HAP-1 (cell line): Measurements from ENCODE around the gene RUNX1.

ENCODE experiments used
- DNase-seq, 2 experiments: peaks; one replicate each; pipeline ENCODE4 v3.0.0-alpha.2; 2016 to 2020; ENCODE audit warnings: low spot score in 2 of 2
- H3K27me3 ChIP-seq: fragments of 250-450 bp; sonication (Bioruptor Pico); 2 replicates; pipeline ENCODE4 v1.5.1; 2020; ENCODE audit warnings: low read depth, mild to moderate bottlenecking, moderate library complexity
- H3K36me3 ChIP-seq: fragments of 250-450 bp; sonication (Bioruptor Pico); replicated peaks from 2 replicates; pipeline ENCODE4 v1.5.1; 2020; ENCODE audit warnings: mild to moderate bottlenecking
- H3K4me1 ChIP-seq: fragments of 250-450 bp; sonication (Bioruptor Pico); 2 replicates; pipeline ENCODE4 v1.5.1; 2020; ENCODE audit warnings: mild to moderate bottlenecking
- H3K4me3 ChIP-seq: fragments of 250-450 bp; sonication (Bioruptor Pico); 2 replicates; pipeline ENCODE4 v1.5.1; 2020; ENCODE audit warnings: mild to moderate bottlenecking, moderate library complexity
- H3K9me3 ChIP-seq: fragments of 250-450 bp; sonication (Bioruptor Pico); 2 replicates; pipeline ENCODE4 v1.5.1; 2020; ENCODE audit warnings: mild to moderate bottlenecking, moderate library complexity
- in situ Hi-C: fragments of 300-500 bp; cut with MboI; formaldehyde crosslinking; loops from 3 replicates; pipeline ENCODE4 v1.14.3; 2020; ENCODE audit warnings: low sequenced_read_pairs, inconsistent platforms, mixed read lengths

The RUNX1 gene

GRCh38 chr21:35048706-35049617, at the start of gene RUNX1:
RUNX1 (minus strand) TSS chr21:35049302.
- in situ Hi-C loops = no loop called here
- H3K9me3 ChIP-seq = no peaks in the 10 kb centered on the region
- no peaks in the 10 kb centered on the region for H3K4me1 ChIP-seq

DNA sequence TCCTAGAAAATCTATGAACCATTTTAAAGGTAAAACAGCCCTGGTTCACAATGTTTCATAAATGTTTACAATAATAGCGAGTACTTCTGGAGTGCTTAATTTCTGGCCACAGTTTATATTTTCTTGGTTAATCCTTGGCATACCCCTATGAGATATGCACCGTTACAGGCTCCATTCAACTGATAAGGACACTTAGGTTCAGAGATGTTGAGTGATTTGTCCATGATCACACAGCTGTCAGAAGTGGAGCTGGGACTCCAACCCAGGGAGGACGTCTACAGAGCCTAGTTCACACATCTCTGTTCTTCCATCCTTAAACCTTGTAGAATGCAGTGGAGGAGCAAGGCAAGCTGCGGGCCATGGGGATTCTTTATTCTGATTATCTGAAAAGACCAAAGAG, 48.4 kb upstream of the RUNX1 start:
- Histone ChIP-seq H3K4me3 (no peak overlapping the region), H3K36me3 (no peaks in the 10 kb centered on the region), H3K4me1 (no peaks in the 10 kb centered on the region), H3K9me3 (no peaks in the 10 kb centered on the region; the same call in 1 of the 2 replicates), H3K27me3 (no peaks in the 10 kb centered on the region)
- DNase-seq = no peak
- in situ Hi-C loops = no loop called here

More at GRCh38 chr21:35048706-35049617, at the start of gene RUNX1:
- DNase-seq = no peak
- Histone ChIP-seq H3K4me3 (no peak within 1 kb of the TSS), H3K27me3 (peaks cover 18% of the 10 kb centered on the region), H3K36me3 (no peaks in the 10 kb centered on the region)

GRCh38 chr21:35096959-35097358, 47.9 kb upstream of the RUNX1 start:
- in situ Hi-C loops = no loop called here
- Histone ChIP-seq H3K4me1 (no peaks in the 10 kb centered on the region), H3K9me3 (no peaks in the 10 kb centered on the region; the same call in 1 of the 2 replicates), H3K4me3 (no peak overlapping the region), H3K27me3 (no peaks in the 10 kb centered on the region), H3K36me3 (no peaks in the 10 kb centered on the region)
- DNase-seq = no peak

DNA sequence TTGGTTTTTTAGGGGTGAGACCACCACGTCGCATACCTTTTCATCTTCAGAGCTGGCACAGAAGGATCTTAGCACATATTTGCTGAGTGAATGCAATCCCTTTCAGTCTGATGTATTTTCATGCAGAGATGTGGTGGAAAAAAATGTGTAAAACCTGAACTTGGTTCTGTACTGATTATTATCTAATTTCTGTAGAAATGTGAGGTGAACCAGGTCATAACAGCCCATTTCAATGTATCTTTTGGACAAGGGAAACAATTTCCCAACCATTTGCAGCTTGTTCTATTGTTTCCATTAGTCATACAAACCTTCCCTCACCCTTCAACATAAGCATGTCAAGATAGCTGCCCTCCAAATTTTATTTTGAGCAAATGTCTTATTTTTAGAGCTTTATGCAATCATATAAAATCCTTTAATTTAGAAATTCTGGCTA, 46.8 kb upstream of the RUNX1 start:
- Histone ChIP-seq H3K36me3 (no peaks in the 10 kb centered on the region), H3K4me1 (no peaks in the 10 kb centered on the region), H3K27me3 (no peaks in the 10 kb centered on the region), H3K9me3 (no peaks in the 10 kb centered on the region; the same call in 1 of the 2 replicates), H3K4me3 (no peak overlapping the region)
- in situ Hi-C loops = no loop called here
- DNase-seq = no peak

DNA sequence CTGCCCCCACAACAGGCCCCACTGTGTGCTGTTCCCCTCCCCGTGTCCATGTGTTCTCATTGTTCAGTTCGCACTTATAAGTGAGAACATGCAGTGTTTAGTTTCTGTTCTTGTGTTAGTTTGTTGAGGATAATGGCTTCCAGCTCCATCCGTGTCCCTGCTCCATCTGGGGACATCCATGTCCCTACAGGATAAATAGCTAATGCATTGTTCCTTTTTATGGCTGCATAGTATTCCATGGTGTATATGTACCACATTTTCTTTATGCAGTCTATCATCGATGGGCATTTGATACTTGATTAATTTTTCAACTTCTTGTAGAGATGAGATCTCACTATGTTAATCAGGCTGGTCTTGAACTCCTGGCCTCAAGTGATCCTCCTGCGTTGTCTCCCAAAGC, 44.4 kb upstream of the RUNX1 start:
- H3K36me3 ChIP-seq = no peaks in the 10 kb centered on the region
- no peaks in the 10 kb centered on the region for H3K27me3 ChIP-seq
- H3K9me3 ChIP-seq = no peaks in the 10 kb centered on the region
- H3K4me1 ChIP-seq = no peaks in the 10 kb centered on the region
- in situ Hi-C loops = no loop called here
- no peak for DNase-seq
- H3K4me3 ChIP-seq = no peak overlapping the region

DNA sequence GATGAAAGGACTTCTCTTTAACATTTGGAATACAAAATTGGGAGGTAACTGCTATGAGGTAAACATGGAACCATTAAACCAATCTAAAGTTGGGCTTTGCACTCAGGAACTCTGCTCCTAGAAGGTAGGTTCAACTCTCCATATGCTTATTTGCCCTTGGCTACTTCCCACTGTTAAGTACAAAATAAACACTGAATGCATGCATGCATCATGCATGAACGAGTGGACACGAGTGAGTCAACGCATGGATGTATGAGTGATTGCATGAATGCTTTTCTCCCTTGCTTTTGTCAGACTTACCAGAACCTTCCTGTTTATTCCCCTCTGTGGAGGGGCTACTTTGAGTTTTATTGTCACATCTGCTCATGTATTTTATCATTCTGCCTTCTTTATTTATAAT, 42.4 kb upstream of the RUNX1 start:
- in situ Hi-C loops = no loop called here
- H3K4me3 ChIP-seq = no peak overlapping the region
- no peaks in the 10 kb centered on the region for H3K36me3 ChIP-seq
- H3K9me3 ChIP-seq = no peaks in the 10 kb centered on the region
- no peak for DNase-seq
- no peaks in the 10 kb centered on the region for H3K27me3 ChIP-seq
- H3K4me1 ChIP-seq = no peaks in the 10 kb centered on the region

GRCh38 chr21:35090403-35090802, 41.3 kb upstream of the RUNX1 start:
- Histone ChIP-seq H3K4me1 (no peaks in the 10 kb centered on the region), H3K27me3 (no peaks in the 10 kb centered on the region), H3K4me3 (no peak overlapping the region), H3K9me3 (no peaks in the 10 kb centered on the region), H3K36me3 (no peaks in the 10 kb centered on the region)
- in situ Hi-C loops = no loop called here
- DNase-seq = no peak

DNA sequence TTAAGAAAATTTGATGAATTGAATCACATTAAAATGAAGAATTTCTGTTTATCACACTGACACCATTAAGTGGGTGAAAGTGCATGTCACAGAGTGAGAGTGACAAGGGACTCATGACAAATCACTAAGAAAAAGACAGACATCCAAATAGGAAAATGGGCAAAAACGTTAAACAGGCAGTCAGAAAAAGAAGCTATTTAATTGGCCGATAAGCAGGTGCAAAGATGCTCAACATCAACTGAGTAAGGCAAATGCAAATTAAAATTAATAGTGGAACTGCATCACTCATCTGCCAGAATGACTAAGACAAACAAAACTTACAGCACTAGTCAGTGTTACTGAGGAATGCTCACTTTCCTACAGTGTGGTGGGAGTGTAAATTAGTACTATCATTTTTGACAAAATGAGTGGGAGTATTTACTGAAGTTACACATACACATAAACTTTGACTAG, 39.2 kb upstream of the RUNX1 start:
- in situ Hi-C loops = no loop called here
- no peak for DNase-seq
- no peaks in the 10 kb centered on the region for H3K27me3 ChIP-seq
- no peaks in the 10 kb centered on the region for H3K36me3 ChIP-seq
- no peaks in the 10 kb centered on the region for H3K9me3 ChIP-seq
- no peak overlapping the region for H3K4me3 ChIP-seq
- H3K4me1 ChIP-seq = no peaks in the 10 kb centered on the region

DNA sequence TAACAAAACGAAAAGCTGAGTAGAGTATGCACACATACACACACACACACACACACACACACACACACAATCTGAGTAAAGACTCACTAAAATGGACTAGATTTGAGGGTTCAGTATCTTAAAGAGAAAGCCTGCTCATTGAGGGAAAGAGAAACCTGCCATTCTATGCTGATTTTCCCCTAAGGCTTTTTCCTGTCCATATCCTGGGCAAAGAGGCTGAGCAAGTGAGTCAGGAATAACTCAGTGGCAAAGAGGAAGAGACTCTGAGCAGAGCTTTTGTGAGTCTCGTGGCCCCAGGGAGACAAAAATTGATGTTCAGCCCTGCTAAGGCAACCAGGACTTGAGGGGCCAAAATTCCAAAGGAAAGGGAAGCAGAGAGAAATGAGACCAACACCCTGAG, 37.3 kb upstream of the RUNX1 start:
- in situ Hi-C loops = no loop called here
- no peak for DNase-seq
- no peaks in the 10 kb centered on the region for H3K4me1 ChIP-seq
- no peaks in the 10 kb centered on the region for H3K9me3 ChIP-seq
- no peak overlapping the region for H3K4me3 ChIP-seq
- H3K27me3 ChIP-seq = no peaks in the 10 kb centered on the region
- H3K36me3 ChIP-seq = no peaks in the 10 kb centered on the region

GRCh38 chr21:35084869-35085268, 35.8 kb upstream of the RUNX1 start:
- no peak for DNase-seq
- Histone ChIP-seq H3K4me1 (no peaks in the 10 kb centered on the region), H3K4me3 (no peak overlapping the region), H3K27me3 (no peaks in the 10 kb centered on the region), H3K36me3 (no peaks in the 10 kb centered on the region), H3K9me3 (no peaks in the 10 kb centered on the region)
- in situ Hi-C loops = no loop called here

DNA sequence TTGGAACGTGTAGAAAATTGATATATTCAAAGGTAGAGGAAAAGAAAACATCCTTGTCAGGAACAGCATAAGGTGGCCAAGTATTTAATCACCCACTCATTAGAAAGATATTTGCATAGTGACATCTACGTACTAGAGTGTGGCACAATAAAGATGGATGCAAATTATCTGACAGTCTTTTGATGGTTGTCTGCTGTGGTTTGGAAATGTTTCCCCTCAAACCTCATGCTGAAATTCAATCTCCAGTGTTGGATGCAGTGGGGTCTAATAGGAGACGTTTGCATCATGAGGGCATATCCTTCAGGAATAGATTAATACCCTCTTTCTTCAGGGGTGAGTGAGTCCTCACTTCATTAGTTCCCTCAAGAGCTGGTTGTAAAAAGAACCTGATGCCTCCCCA, 34.1 kb upstream of the RUNX1 start:
- Histone ChIP-seq H3K4me3 (no peak overlapping the region), H3K36me3 (no peaks in the 10 kb centered on the region)
- DNase-seq = no peak

DNA sequence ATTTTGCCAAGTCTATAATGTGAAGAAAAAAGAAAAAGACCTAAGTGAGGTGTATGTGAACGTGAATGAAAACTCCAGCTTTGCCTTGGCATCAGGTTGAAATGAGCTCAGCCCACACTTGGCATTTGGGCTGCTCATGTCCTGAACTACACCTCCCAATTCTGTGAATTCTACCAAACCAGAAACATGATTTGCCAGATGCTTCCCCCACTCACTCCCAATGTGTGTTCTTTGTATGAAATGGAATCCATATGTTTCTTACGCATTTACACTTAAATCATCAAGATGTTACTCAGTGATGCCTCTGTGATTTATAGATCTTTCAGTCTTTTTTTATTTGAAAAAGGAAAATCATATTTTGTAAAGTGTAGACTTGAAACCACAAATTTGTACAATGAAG, 32.8 kb upstream of the RUNX1 start:
- in situ Hi-C loops = no loop called here
- Histone ChIP-seq H3K4me3 (no peak overlapping the region), H3K27me3 (no peaks in the 10 kb centered on the region), H3K9me3 (no peaks in the 10 kb centered on the region), H3K4me1 (no peaks in the 10 kb centered on the region), H3K36me3 (no peaks in the 10 kb centered on the region)
- DNase-seq = no peak

More for the DNA sequence above, 34.1 kb upstream of the RUNX1 start:
- in situ Hi-C loops = no loop called here
- H3K9me3 ChIP-seq = no peaks in the 10 kb centered on the region
- no peaks in the 10 kb centered on the region for H3K27me3 ChIP-seq
- H3K4me1 ChIP-seq = no peaks in the 10 kb centered on the region

DNA sequence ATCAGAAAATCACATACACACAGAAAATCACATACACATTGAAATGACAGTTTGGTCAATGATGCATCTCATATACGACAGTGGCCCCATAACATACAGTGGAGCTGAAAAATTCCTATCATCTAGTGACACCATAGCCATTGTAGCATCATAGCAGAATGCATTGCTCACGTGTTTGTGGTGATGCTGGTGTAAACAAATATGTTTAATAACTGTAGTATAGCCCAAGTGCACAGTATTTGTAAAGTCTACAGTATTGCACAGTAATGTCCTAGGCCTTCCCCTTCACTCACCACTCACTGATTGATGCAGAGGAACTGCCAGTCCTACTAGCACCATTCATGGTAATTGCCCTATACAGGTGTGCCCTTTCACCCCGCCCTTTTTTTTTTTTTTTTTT, 30.1 kb upstream of the RUNX1 start:
- in situ Hi-C loops = no loop called here
- no peak for DNase-seq
- Histone ChIP-seq H3K9me3 (no peaks in the 10 kb centered on the region), H3K4me3 (no peak overlapping the region), H3K4me1 (no peaks in the 10 kb centered on the region), H3K36me3 (no peaks in the 10 kb centered on the region), H3K27me3 (no peaks in the 10 kb centered on the region)

GRCh38 chr21:35077975-35078374, 28.9 kb upstream of the RUNX1 start:
- in situ Hi-C loops = no loop called here
- Histone ChIP-seq H3K4me3 (no peak overlapping the region), H3K27me3 (no peaks in the 10 kb centered on the region), H3K9me3 (no peaks in the 10 kb centered on the region), H3K4me1 (no peaks in the 10 kb centered on the region), H3K36me3 (no peaks in the 10 kb centered on the region)
- no peak for DNase-seq
